ENCODE results near the gene OR2B2.
"Not testable (repeated sequence)": the region's sequence is repeated elsewhere in the genome, so short reads cannot be mapped to it uniquely, and the experiment has no call there.

The OR2B2 gene

DNA sequence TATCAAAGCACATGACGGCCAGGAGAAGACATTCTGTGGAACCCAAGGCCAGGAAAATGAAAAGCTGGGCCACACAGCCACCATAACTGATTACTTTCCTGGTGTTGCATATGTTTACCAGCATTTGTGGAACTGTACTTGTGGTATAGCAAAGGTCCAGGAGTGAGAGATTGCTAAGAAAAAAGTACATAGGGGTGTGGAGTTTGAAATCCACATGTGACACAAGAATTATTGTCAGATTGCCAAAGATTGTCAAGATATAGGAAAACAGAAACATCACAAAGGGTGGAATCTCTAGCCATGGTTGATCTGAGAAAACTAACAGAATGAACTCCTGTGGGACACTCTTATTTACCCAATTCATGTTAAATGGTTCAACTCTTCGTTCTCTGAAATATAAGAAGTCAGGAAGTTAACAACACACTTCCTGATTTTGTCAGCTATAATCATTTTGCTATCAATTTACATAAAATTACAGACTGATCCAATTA is at the start of gene OR2B2:
Gene OR2B2, minus strand, starts transcription at position 441 of the 491 bp plus-strand sequence. Its CDS starts 77 bp downstream, at position 364.
- DNase-seq (ENCODE audit: low spot score): no peak

DNA sequence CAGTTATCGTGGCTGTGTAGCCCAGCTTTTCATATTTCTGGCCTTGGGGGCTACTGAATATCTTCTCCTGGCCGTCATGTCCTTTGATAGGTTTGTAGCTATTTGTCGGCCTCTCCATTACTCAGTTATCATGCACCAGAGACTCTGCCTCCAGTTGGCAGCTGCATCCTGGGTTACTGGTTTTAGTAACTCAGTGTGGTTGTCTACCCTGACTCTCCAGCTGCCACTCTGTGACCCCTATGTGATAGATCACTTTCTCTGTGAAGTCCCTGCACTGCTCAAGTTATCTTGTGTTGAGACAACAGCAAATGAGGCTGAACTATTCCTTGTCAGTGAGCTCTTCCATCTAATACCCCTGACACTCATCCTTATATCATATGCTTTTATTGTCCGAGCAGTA is 45.3 kb upstream of the OR2B2 start:
- DNase-seq (ENCODE audit: low spot score): no peak

DNA sequence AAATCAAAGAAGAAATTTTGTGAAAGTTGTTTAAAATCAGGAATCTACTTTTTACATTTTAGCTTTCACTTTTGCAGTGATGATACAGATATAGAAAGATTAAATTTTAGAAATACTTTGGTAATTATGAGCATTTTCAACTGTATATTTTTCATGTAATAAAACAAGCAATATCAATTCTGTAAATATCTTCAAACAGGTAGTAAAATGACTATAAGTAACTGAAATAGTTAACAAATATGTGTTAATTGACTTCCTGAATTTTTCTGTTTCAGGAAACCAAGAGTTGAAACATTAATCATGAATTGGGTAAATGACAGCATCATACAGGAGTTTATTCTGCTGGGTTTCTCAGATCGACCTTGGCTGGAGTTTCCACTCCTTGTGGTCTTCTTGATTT is 44.7 kb upstream of the OR2B2 start, which contains the start of gene OR2B6:
Gene OR2B6, plus strand, starts transcription at position 301 of the 400 bp plus-strand sequence. Its CDS starts 0 bp downstream, at position 301.
- no peak for DNase-seq (ENCODE audit: low spot score)

DNA sequence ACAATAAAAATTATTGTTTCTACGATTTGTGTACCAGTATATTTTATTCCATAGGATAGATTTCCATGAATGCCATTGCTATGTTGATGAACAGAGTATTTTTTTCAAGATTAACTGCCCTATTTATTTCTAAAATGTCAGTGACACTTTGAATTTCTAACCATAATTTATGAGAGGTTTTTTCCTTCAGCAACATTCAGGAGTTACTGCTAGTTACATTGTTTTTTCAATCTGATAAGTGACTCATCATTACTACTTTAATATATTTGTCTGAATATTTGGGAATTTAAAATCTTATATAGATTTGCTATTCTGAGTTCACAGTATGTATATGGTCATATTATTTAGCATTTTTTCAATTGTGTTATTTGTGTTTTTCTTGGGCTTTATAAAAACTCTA is 38.8 kb upstream of the OR2B2 start:
- no peak for DNase-seq (ENCODE audit: low spot score)

DNA sequence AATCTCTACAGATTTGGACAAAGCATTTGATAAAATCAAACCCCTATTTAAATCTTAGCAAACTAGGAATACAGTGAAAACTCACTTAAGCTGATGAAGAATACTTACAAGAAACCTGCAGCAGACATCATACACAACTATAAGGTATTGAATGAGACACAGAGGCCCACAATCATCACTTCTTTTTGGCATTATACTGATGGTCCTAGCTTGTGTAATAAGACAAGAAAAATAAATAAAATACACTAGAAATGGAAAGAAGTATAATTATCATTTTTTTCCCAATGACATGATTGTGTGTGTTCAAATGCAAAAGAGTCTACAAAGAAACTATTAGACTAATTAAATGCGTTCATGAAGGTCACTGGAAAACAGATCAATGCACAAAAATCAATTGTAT is 36.0 kb upstream of the OR2B2 start:
- no peak for DNase-seq (ENCODE audit: low spot score)

DNA sequence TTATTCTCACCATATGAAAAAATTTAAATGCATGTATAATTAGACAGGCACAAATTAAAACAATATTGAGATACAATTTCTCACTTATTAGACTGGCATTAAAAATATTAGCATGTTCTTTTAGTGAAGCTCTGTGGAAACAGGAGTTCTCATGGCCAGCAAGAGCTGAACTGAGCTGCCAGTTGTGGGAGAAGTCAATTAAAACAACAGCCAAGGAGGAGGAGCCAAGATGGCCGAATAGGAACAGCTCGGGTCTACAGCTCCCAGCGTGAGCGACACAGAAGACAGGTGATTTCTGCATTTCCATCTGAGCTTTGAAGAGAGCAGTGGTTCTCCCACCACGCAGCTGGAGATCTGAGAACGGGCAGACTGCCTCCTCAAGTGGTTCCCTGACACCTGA is 30.9 kb upstream of the OR2B2 start:
- not testable (repeated sequence) for DNase-seq (ENCODE audit: low spot score)

DNA sequence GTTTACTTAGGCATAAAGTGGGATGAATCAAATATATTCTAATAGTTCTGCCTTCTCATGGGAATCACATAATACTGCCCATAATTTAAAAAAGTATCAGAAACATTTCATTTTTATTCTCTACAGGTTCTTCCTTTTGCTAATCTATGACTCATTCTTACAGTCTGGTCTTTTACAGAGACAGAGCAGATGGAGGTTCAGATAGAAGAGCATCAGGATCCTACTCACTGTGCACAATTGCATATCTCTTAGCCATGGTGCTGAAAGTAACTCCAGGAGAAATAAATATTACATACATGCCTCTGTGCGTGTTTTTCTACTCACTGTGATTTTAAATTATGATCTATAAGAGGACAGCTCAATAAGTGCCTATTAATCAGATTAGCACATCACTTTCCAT is 28.6 kb upstream of the OR2B2 start:
- peak; percentile 4 for DNase-seq (ENCODE audit: low spot score)

DNA sequence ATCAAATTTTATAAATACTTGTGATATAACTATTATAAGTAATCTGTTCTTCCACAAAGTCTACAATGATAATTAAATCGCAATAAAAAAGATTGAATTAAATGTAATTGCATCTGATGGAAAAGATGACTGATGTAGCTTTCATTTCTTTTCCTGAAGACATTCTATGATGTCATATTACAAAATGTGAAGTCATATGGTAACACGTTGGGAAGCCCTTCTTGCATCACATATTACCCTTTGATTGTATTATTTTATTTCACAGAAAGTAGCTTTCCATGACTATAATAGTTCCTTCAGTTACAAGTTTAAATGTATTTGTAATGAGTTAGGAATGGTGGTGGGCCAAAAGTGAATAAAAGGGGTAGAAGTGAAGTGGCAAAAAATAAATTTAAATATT is 19.0 kb upstream of the OR2B2 start:
- DNase-seq (ENCODE audit: low spot score): no peak

DNA sequence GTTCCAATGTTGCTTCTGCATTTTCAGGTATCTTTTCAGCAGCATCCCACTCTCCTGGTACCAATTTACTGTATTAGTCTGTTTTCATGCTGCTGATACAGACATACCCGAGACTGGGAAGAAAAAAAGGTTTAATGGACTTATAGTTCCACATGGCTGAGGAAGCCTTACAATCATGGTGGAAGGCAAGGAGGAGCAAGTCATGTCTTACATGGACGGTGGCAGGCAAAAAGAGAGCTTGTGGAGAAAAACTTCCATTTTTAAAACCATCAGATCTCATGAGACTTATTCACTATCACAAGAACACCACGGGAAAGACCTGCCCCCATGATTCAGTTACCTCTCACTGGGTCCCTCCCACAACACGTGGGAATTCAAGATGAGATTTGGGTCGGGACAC is 17.7 kb upstream of the OR2B2 start:
- DNase-seq (ENCODE audit: low spot score): not testable (repeated sequence)

DNA sequence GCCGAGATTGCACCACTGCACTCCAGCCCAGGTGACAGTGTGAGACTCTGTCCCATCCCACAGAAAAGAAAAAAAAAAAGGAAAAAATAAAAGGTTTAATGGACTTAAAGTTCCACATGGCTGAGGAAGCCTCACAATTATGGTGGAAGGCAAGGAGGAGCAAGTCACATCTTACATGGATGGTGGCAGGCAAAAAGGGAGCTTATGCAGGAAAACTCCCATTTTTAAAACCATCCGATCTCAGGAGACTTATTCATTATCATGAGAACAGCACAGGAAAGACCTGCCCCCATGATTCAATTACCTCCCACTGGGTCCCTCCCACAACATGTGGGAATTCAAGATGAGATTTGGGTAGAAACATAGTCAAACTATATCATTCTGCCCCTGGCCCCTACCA is 15.8 kb upstream of the OR2B2 start:
- not testable (repeated sequence) for DNase-seq (ENCODE audit: low spot score)

DNA sequence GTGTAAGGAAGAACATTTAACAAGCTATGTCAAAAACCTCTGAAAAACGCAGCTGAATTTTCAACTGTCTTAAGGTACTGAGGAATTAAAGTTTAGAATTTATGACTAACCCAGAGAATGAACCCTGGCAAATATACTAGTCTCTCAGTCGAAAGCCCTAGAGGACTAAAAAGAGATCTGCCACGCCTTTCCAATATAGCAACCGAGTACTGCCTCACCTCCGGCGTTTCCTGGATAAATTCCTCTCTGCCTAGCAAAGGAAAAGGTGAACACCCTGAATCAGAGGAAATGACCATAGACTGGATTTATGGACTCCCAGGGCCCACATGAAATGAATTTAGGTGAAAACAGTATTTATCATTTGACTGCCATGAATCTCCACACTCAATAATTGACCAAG is 12.0 kb upstream of the OR2B2 start:
- no peak for DNase-seq (ENCODE audit: low spot score)

DNA sequence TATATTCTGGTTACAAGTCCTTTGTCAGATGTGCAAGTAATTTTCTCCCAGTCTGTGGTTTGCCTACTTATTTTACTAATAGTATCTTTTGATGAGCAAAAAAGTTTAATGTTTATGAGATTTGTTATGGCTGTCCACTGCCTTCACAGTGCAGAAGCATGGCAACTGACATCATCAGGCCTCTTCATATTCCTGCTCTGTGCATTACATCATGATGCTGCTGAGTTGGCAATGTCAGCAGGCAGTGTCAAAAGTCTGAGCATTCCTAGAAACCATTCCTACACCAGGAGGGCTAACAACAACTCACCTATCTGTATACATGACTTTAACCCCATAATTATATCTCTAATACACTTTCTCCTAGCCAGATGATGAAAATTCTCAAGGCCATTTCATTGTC is 10.8 kb upstream of the OR2B2 start:
- DNase-seq (ENCODE audit: low spot score): no peak

DNA sequence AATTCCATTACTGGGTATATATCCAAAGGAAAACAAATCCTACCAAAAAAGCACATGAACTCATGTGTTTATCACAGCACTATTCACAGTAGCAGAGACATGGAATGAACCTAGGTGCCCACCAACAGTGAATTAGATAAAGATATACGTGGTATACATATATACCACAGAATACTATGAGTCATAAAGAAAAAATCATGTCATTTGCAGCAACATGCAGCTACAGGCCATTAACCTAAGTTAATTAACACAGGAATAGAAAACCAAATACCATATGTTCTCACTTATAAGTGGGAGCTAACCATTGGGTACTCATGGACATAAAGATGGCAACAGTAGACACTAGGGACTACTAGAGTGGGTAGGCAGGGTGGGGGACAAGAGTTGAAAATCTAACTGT is 4.2 kb downstream of the OR2B2 start:
- DNase-seq (ENCODE audit: low spot score): no peak

DNA sequence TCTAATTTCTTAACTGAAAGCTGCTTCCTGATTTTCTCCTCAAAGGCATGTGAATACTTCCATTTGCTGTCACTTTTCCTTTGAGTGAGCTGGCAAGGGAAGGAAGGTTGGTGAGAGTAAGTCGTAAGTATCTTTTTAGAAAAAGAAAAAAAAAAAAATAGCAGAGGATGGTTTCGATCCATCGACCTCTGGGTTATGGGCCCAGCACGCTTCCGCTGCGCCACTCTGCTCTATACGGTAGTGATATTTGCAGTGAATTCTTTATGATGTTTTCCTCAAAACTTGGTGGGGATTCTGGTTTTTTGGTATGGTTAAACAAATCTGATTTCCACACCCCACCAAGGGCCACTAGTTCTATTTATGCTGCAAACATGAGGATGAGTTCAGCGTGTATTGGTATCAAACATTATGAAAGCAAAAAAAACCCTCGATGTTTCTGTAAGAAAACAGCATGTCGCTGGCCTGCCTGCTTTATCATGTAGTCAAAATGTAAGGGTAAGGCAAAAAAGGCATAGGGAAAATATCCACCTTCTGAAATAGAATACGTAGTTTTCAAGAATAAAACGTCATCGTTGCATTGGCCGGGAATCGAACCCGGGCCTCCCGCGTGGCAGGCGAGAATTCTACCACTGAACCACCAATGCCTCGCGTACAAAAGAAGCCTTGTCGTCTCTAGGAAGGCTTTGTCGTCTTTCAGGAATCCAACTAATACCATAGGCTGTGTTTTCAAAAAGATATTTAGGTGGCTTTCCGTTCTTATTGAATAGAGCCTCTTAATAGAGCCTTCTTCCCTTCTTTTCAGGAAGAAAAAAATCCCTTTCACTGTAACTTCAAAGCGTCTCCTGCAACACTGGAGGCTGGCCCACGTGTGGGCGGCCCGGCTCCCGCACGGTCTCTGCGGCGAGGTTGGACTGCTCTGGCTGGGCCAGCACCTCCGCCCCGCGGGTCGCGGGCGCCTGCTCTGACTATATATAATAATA is 9.6 kb downstream of the OR2B2 start:
- DNase-seq (ENCODE audit: low spot score): peak; percentile 94

DNA sequence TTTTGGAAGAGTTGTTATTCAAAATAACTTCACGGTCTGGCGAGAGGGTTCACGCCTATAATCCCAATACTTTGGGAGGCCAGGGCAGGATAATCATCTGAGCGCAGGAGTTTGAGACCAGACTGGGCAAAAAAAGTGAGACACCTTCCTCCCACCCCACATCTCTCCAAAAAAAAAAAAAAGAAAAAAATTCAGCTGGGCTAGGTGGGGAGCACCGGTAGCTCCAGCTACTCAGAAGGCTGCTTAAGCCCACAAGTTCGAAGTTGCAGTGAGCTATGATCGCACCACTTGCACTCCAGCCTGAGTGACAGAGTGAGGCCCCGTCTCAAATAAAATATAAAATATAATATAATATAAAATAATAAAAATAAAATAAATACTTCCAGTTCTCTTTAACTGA is 10.4 kb downstream of the OR2B2 start:
- no peak for DNase-seq (ENCODE audit: low spot score)

DNA sequence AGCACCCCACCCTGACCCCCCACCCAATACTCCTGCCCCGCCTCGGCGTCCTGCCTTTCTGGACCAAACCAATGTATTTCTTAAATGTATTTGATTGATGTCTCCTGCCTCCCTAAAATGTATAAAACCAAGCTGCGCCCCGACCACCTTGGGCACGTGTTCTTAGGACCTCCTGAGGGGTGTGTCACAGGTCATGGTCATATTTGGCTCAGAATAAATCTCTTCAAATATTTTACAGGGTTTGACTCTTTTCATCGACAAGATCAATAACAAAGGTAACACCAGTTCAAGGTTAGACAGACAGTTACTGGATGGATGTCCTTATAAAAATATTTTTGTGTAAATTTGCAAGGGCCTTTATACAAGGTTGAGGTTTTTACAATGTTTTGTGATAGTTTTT is 12.0 kb downstream of the OR2B2 start:
- not testable (repeated sequence) for DNase-seq (ENCODE audit: low spot score)

DNA sequence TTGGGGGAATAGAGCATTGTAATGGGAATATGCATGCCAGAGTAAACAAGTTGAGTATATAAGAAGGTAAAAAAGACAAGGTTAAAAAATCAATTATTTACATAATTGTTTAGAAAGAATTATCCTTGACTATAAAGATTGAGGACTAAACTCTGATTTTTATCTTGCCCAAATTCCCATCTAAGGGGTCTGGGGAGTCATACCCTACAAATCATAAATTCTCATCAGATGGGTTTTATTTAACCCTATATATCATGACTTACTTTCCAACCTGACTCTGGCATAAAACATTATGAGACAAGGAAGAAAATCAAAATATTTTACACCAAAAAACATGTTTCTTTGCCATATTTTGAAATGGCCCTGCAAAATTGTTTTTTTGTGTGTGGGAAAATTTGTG is 12.7 kb downstream of the OR2B2 start:
- DNase-seq (ENCODE audit: low spot score): no peak

DNA sequence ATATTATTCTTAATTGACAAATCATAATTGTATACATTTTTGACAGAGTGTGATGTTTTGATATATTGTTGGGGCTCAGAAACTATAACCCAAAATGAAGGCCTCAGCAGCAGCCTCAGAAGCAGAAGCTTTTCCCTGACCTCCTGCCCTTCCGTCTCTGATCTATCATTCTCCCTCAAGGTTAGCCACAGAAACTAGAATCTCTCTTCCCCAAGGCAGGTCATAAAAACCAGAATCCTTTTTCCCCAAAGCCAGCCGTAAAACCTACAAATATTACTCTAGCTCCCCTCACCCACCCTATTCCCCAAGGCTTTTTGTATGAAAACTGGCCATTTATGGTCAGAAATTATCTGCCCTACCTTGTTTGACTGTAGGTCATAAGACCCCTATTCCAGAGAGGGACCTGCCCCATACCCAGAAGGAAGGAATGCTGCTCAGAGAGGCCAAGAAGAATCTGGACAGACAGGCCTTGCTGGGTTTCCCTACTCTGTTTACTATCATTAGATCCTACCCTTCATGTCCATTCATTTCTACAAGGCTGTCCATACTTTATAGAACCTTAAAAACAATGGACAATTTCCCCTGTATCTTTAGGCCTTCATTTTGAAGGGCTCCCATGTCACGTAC is 14.5 kb downstream of the OR2B2 start:
- DNase-seq (ENCODE audit: low spot score): no peak

DNA sequence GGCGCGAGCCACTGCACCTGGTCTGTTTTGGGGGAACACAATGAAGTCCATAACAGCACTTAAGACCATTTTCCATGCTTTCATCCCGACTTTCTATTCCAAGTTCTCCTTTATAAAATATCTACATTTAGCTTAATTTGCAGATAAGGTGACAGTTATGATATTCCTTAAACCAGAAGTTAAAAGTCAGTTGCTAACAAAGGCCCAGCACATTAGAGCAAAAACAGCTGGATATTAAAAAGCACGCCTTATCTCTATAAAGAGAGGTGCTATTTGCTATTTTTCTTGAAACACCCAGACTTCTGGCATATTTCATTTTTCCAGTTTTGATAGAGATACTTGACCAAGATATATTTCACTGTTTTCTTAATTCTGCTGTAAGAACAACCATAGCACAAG is 15.8 kb downstream of the OR2B2 start:
- DNase-seq (ENCODE audit: low spot score): no peak

DNA sequence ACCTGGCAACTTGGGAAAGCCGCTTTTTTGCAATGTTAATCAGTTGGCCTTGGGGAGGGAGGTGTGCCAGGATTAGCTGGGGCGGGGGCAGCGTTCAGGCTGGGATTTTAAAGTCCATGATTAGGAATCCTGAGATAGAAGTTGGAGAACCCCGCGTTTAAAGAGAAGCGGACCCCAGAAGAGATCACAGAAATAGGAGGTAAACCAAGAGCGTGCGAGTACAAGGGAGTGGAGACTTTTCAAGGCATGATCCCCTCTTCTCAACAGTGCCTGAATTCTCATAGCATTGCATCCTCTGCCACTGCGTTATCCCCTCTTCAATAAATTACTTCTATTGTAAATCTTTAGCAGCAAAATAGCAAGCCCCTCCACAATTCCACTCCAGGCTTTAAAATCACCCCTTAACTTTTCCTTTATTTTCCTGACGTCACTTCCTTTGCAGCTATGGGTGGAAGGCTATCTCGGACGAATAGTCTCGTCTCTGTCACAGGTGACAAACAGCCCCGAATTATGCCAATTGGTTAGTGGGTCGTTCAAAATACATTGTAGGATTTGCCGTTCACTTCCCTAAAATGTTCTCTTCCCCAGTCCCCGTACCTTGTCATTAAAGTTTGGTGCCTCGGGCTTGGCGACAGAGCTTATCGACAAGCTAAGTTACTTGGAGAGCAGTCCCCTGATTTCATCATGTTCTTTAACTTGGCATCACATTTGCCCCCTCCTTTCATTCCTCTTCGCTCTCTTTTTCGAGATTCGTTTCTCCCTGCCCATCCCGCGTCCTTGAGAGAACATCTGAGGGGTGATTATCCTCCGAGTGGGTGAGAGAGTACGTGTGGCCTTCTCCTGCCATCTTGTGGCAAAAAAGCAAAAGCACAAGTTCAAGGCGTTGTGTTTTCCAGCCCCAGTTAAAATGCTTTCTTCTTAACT is 17.1 kb downstream of the OR2B2 start:
- peak; percentile 90 for DNase-seq (ENCODE audit: low spot score)

DNA sequence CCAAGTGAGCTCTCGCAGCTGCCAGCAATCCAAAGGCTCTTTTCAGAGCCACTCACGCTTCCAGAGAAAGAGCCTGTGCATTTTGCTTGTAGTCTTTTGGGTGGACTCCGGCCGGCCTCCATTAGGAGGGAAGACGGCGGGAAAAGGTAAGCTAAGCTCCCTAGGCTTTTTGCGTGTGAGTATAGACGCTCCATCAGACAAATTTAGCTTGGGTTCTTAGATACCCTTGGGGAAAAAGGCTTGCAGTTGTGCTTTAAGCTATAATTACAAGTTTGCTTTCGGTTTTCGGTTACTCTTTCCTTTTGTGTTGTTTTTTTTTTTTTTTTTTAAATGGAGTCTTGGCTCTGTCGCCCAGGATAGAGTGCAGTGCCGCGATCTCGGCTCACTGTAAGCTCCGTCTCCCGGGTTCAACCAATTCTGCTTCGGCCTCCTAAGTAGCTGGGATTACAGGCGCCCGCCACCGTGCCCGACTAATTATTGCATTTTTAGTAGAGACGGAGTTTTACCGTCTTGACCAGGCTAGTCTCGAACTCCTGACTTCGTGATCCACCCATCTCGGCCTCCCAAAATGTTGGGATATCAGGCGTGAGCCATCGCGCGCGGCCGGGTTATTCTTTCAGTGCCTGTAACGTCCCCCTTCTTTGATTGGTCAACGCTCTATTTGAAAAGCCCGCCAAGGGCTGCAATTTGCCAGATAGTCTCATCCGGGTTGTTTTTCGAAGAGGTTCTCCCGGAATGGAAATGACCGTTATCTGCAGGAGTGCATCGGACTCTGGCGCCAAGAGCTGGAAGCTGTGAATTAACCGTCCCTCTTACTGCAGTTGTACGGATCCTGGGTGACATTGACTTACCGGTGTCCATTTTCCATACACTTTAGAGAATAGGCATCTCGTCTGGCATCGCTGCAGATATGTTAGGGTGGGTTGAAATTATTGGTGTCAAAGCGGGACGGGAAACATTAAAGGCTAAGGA is 18.1 kb downstream of the OR2B2 start:
- peak; percentile 95 for DNase-seq (ENCODE audit: low spot score)
